ENCODE measurements around the gene NPW. TPM values are rescaled to one million over a fixed set of nuclear protein-coding genes. Genes with fewer than 3 reads are reported as not detected.

NPW gene
- total and polyA plus RNA-seq, 9 of the 15 experiments (the other 6 are each of a cell fraction or from before 2014, with no cell fraction given): 0.14 to 4.0 (median 2.6) TPM; not detected in 4

DNA sequence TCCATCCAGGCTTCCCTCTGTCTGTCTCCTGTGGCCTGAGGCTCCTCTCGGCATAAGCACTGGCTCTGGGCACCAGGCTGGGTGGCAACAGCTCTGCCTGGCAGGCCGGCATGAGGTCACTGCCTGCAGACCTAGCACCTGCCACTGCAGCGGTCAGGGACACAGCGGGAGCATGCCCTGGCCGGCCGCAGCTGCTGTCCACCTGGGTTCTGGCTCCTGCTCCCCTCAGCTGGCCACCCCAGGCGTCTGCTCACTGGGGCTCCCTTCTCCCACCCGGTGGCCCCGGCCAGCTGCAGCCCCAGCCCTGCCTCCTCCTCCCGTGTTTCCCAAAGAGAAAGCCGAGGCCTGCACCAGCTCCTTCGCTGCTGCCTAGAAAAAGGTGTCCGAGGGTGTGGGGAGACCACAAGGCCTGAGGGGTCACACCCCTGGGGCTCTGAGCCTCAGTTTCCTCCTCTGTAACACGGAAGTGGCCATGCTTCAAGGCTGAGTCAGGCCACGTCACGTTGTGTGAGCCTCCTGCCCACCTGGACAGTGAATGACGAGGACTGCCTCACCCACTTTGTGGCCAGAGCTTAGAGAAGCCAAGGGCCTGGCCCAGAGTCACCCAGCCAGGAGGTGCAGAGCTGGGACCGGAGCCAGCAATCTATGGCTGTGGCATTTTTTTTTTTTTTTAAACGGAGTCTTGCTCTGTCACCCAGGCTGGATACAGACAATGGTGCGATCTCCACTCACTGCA is 21.4 kb downstream of the NPW start:
- FAIRE-seq (peak; percentile 40), DNase-seq (ENCODE audit: extremely low read depth in 1 of 4, low spot score in 3 of 4) (no peak), ATAC-seq (no peak)
- POLR2A ChIA-PET: interaction anchor here (0.7 to 1.0 kb wide), 3 partner anchors 11 to 798 kb away, joined by 3 to 4 read pairs (median 3); partner anchors contain the start of gene TRAF7
- peaks cover 5 to 86% of the 10 kb centered on the region in 2 experiments; a peak in 3 of 5 replicates for H3K4me1 ChIP-seq (replicated peaks in 1 of 2; ENCODE audit: control insufficient read depth in 2 of 2, insufficient read depth in 2 of 2, low read length in 2 of 2)
- 77% methylated on average over 16 of the region's 20 CpGs for WGBS (ENCODE audit: insufficient coverage, low coverage, missing lambda C conversion rate)
- no peak overlapping the region for H3K4me3 ChIP-seq
- H3K79me2 ChIP-seq (ENCODE audit: control insufficient read depth, insufficient read depth, low read length): no peaks in the 10 kb centered on the region
- H3K9me3 ChIP-seq (replicated peaks; ENCODE audit: control insufficient read depth, insufficient read depth, low read depth, low read length): no peaks in the 10 kb centered on the region
- in situ Hi-C loops (cut with MboI): no loop called here
- no TSS peak for BruUV-seq (replicated peaks)
- no peaks in the 10 kb centered on the region for H3K9me1 ChIP-seq (ENCODE audit: control insufficient read depth, insufficient read depth, low read length)
- H2AFZ ChIP-seq (ENCODE audit: low read depth, low read length): no peak overlapping the region
- peaks cover 35% of the 10 kb centered on the region; the same call in 1 of the 3 replicates for H3K36me3 ChIP-seq (ENCODE audit: control insufficient read depth, insufficient read depth, low read length)
- CTCF ChIA-PET (ENCODE audit: low intra/inter-chr PET ratio): interaction anchor here (1.1 kb wide), 1 partner anchor 100 kb away, joined by 4 read pairs; no protein-coding TSS in a partner anchor
- H3K27ac ChIP-seq (ENCODE audit: extremely low read depth, low read depth, low read length): no peak overlapping the region
- H3K9ac ChIP-seq (ENCODE audit: insufficient read depth in 1 of 2, low read depth in 2 of 2, low read length in 2 of 2): peak overlapping the region in 1 of 2 experiments; percentile 71; a peak in 2 of 4 replicates
- intact Hi-C loops (cut with micrococcal nuclease): no loop called here
- H3K27me3 ChIP-seq (ENCODE audit: control insufficient read depth in 2 of 2, insufficient read depth in 2 of 2, low read length in 2 of 2): no peaks in the 10 kb centered on the region
- TF ChIP-seq CSDE1 (IDR thresholded peaks at IDR 0.05): no peak
- 0 out of 2 replicates have a peak, but pooled peaks have one; percentile 9 for TF ChIP-seq ZNF384 (IDR thresholded peaks at IDR 0.05; ENCODE audit: low read depth, low read length)
- TF ChIP-seq POLR2G (IDR thresholded peaks at IDR 0.05; ENCODE audit: low read depth, low read length): 0 out of 2 replicates have a peak, but pooled peaks have one; percentile 16
- TF ChIP-seq, protein P1, sequence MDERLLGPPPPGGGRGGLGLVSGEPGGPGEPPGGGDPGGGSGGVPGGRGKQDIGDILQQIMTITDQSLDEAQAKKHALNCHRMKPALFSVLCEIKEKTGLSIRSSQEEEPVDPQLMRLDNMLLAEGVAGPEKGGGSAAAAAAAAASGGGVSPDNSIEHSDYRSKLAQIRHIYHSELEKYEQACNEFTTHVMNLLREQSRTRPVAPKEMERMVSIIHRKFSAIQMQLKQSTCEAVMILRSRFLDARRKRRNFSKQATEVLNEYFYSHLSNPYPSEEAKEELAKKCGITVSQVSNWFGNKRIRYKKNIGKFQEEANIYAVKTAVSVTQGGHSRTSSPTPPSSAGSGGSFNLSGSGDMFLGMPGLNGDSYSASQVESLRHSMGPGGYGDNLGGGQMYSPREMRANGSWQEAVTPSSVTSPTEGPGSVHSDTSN (CRISPR knock-in tag; IDR thresholded peaks at IDR 0.05; ENCODE audit: low read depth): no peak
- TF ChIP-seq, protein P1 (tag; conservative IDR thresholded peaks at IDR 0.05; ENCODE audit: low read depth): no peak
- TF ChIP-seq ZNF551 (CRISPR knock-in tag; IDR thresholded peaks at IDR 0.05): no peak
- TF ChIP-seq, protein P2, sequence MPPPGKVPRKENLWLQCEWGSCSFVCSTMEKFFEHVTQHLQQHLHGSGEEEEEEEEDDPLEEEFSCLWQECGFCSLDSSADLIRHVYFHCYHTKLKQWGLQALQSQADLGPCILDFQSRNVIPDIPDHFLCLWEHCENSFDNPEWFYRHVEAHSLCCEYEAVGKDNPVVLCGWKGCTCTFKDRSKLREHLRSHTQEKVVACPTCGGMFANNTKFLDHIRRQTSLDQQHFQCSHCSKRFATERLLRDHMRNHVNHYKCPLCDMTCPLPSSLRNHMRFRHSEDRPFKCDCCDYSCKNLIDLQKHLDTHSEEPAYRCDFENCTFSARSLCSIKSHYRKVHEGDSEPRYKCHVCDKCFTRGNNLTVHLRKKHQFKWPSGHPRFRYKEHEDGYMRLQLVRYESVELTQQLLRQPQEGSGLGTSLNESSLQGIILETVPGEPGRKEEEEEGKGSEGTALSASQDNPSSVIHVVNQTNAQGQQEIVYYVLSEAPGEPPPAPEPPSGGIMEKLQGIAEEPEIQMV (tag; conservative IDR thresholded peaks at IDR 0.05; ENCODE audit: low read depth): no peak
- TF ChIP-seq, protein P3, sequence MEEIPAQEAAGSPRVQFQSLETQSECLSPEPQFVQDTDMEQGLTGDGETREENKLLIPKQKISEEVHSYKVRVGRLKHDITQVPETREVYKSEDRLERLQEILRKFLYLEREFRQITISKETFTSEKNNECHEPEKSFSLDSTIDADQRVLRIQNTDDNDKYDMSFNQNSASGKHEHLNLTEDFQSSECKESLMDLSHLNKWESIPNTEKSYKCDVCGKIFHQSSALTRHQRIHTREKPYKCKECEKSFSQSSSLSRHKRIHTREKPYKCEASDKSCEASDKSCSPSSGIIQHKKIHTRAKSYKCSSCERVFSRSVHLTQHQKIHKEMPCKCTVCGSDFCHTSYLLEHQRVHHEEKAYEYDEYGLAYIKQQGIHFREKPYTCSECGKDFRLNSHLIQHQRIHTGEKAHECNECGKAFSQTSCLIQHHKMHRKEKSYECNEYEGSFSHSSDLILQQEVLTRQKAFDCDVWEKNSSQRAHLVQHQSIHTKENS (CRISPR knock-in tag; IDR thresholded peaks at IDR 0.05): no peak
- no peak for TF ChIP-seq ZNF444 (CRISPR knock-in tag; IDR thresholded peaks at IDR 0.05)
- no peak for TF ChIP-seq TCF3 (CRISPR knock-in tag; IDR thresholded peaks at IDR 0.05)
- no peak for TF ChIP-seq ZNF507 (tag; conservative IDR thresholded peaks at IDR 0.05)
- no peak for TF ChIP-seq E2F3 (CRISPR knock-in tag; IDR thresholded peaks at IDR 0.05)
- H3K4me2 ChIP-seq (ENCODE audit: insufficient read depth, low read length): no peak overlapping the region
- no peaks in the 10 kb centered on the region for H4K20me1 ChIP-seq (replicated peaks; ENCODE audit: control insufficient read depth, insufficient read depth, low read length)

Data from K562 (cell line).